GM20000 (cell line): Measurements from ENCODE around the gene RNF39.

ENCODE experiments used
- DNase-seq: peaks from one replicate; pipeline ENCODE4 v3.0.0; 2012; ENCODE audit warnings: low spot score
- TF ChIP-seq, protein P1 (sequence below): IDR thresholded peaks from 2 replicates; pipeline ENCODE4 v1.5.1; 2012; ENCODE audit warnings: mild to moderate bottlenecking, control low read depth; ENCODE audit errors: extremely low read depth, missing control alignments

Gene RNF39

DNA sequence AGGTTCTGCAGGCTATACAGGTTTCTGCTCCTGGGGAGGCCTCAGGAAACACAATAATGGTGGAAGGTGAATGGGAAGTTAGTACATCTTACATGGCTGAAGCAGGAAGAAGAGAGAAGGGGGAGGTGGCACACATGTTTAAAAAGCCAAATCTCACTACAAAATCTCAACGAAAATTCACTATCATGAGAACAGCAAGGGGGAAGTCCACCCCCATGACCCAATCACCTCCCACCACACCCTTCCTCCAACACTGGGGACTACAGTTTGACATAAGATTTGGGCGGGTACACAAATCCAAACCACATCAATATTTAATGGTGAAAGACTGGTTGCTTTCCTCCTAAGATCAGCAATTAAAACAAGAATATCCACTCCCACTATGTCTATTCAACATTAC lies 28.3 kb downstream of the RNF39 start:
- TF ChIP-seq, protein P1, sequence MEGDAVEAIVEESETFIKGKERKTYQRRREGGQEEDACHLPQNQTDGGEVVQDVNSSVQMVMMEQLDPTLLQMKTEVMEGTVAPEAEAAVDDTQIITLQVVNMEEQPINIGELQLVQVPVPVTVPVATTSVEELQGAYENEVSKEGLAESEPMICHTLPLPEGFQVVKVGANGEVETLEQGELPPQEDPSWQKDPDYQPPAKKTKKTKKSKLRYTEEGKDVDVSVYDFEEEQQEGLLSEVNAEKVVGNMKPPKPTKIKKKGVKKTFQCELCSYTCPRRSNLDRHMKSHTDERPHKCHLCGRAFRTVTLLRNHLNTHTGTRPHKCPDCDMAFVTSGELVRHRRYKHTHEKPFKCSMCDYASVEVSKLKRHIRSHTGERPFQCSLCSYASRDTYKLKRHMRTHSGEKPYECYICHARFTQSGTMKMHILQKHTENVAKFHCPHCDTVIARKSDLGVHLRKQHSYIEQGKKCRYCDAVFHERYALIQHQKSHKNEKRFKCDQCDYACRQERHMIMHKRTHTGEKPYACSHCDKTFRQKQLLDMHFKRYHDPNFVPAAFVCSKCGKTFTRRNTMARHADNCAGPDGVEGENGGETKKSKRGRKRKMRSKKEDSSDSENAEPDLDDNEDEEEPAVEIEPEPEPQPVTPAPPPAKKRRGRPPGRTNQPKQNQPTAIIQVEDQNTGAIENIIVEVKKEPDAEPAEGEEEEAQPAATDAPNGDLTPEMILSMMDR, result no peak

GRCh38 chr6:30044630-30045029 lies 30.9 kb downstream of the RNF39 start:
- DNase-seq, result no peak
- TF ChIP-seq, protein P1, result no peak

More for the DNA sequence above, 28.3 kb downstream of the RNF39 start:
- DNase-seq, result no peak

GRCh38 chr6:30043744-30044143 lies 31.8 kb downstream of the RNF39 start:
- DNase-seq, result no peak
- TF ChIP-seq, protein P1, result no peak

- DNase-seq, result peak; percentile 50
- TF ChIP-seq, protein P1, result no peak
These were observed 32.7 kb downstream of the RNF39 start for GRCh38 chr6:30042914-30043313.

- TF ChIP-seq, protein P1, result no peak
- peak; percentile 49 for DNase-seq
These were observed 33.1 kb downstream of the RNF39 start for GRCh38 chr6:30042476-30042875.

DNA sequence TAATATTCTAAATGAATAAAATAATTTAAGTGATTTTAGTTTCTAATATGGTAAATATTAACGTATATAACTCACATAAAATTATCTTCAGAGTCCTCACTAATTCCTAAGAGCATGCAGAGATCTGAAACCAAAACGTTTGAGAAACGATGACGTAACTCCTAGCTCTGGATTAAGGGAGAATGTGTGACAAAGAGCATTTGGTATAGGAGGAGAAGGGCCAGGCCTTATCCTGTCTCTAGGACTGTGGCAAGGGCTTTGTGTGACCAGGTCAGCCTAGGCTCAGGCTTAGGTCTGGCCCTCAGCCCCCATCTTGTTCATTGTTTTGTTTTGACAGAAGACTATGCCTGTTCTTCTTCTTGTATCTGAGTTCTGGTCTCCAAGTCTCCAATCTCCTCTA lies 33.7 kb downstream of the RNF39 start:
- TF ChIP-seq, protein P1, result no peak
- DNase-seq, result no peak

GRCh38 chr6:30041221-30041620 lies 34.3 kb downstream of the RNF39 start:
- no peak for DNase-seq
- TF ChIP-seq, protein P1, result no peak
